Activated naive CD4-positive, alpha-beta T cell treated with anti-CD3 and anti-CD28 coated beads for 36 hours (primary cell): ENCODE data around the gene ECT2L. TPM values are rescaled to one million over a fixed set of nuclear protein-coding genes. Genes with fewer than 3 reads are reported as not detected.

Experiments
- CTCF ChIA-PET: fragments of 350-600 bp; sonication (Branson Sonifier 250); formaldehyde crosslinking; loops from one replicate; lab custom pipeline; 2021; ENCODE audit warnings: antibody characterized with exemption; lab: Charles Lee
- DNase-seq: peaks from one replicate; pipeline ENCODE4 v3.0.0-alpha.2; 2020
- H3K27ac Mint-ChIP-seq: one replicate; pipeline ENCODE4 v1.8.0; 2021; ENCODE audit warnings: mild to moderate bottlenecking, mixed read lengths
- H3K27me3 Mint-ChIP-seq: one replicate; pipeline ENCODE4 v1.8.0; 2021; ENCODE audit warnings: low read depth, mixed read lengths
- H3K36me3 Mint-ChIP-seq: one replicate; pipeline ENCODE4 v1.8.0; 2021; ENCODE audit warnings: low read depth, mixed read lengths
- H3K4me1 Mint-ChIP-seq: one replicate; pipeline ENCODE4 v1.8.0; 2021; ENCODE audit warnings: low read depth, mixed read lengths
- H3K4me3 Mint-ChIP-seq: one replicate; pipeline ENCODE4 v1.8.0; 2021; ENCODE audit warnings: mild to moderate bottlenecking, moderate library complexity, mixed read lengths
- H3K9me3 Mint-ChIP-seq: one replicate; pipeline ENCODE4 v1.8.0; 2021; ENCODE audit warnings: mixed read lengths
- intact Hi-C: fragments of 100-400 bp; cut with micrococcal nuclease; formaldehyde crosslinking; loops from one replicate; pipeline ENCODE4 v1.15.1; 2023
- total RNA-seq, 2 experiments: library from RNA; stranded (reverse); gene quantifications; one replicate each; pipeline ENCODE4 v1.2.3, GENCODE V29; 2021

ECT2L gene
- total RNA-seq, 2 experiments from 2014 or later, result not detected

DNA sequence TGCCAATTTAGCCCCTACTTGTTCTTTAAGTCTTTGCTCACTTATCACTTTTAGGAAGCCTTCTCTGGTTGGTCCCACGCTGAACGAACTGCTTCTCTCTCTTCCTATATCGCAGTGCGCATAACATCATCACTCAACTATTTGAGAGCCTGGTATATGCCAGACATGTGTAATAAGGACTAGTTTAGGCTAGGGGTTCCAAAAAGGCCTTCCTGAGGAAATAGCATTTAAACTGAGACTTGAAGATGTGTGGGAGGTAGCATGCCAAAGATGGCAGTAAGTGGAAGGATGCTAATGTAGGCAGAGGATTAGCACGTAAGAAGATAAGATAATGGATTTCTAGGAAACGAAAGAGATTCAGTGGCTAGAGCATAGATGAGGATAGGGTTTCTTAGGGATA, 17.6 kb upstream of the ECT2L start:
- intact Hi-C loops, result no loop called here
- H3K4me3 Mint-ChIP-seq, result no peak overlapping the region

DNA sequence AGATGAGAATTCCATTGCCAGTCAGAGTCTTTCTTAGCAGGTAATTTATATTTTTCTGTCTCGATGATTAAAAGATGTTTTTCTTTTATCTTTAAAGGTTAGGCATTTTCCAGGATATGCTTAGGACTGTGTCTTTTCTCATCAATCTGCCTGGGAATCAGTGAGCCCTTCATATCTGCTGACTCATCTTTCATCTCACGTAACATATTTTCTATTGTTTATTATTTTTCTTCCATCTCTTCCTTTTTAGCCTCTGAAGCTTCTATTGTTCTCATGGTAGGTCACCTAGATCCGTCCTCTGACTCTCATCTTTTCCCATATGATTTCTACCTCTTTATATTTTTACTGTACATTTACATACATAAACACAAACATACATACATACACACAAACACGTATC, 13.6 kb upstream of the ECT2L start:
- H3K4me3 Mint-ChIP-seq, result no peak overlapping the region
- no peaks in the 10 kb centered on the region for H3K27me3 Mint-ChIP-seq
- H3K4me1 Mint-ChIP-seq, result peaks cover 2% of the 10 kb centered on the region
- intact Hi-C loops, result no loop called here
- no peaks in the 10 kb centered on the region for H3K9me3 Mint-ChIP-seq
- peaks cover 16% of the 10 kb centered on the region for H3K36me3 Mint-ChIP-seq
- CTCF ChIA-PET, result interaction anchor here (0.7 to 0.9 kb wide), 2 partner anchors 9 to 325 kb away, joined by 3 to 4 read pairs; no protein-coding TSS in a partner anchor
- no peak for DNase-seq
- H3K27ac Mint-ChIP-seq, result no peak overlapping the region

More for the DNA sequence above, 17.6 kb upstream of the ECT2L start:
- no peak for DNase-seq
- H3K36me3 Mint-ChIP-seq, result peaks cover 12% of the 10 kb centered on the region
- no peaks in the 10 kb centered on the region for H3K27me3 Mint-ChIP-seq
- CTCF ChIA-PET, result interaction anchor here (0.5 to 0.7 kb wide), 2 partner anchors 10 to 13 kb away, joined by 3 to 6 read pairs; no protein-coding TSS in a partner anchor
- no peaks in the 10 kb centered on the region for H3K9me3 Mint-ChIP-seq
- H3K4me1 Mint-ChIP-seq, result peaks cover 9% of the 10 kb centered on the region
- no peak overlapping the region for H3K27ac Mint-ChIP-seq

DNA sequence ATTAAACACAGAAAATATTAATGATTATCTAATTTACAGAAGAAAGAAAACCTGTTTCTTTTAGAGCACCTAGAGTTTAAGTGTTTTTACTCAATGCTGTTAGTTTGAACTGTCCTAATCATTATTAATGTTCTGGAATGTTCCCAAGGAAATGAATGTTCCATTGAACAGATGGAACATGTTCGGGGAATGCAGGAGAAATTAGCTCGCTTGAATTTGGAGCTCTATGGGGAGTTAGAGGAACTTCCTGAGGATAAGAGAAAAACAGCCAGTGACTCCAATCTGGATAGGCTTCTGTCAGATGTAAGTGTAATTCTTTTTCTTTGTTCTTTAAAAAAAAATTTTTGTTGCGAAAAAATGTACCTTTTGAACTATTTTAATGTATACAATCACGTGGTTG, 10.8 kb upstream of the ECT2L start:
- DNase-seq, result no peak
- Mint-ChIP-seq H3K27me3 (no peaks in the 10 kb centered on the region), H3K4me3 (no peak overlapping the region), H3K27ac (no peak overlapping the region), H3K4me1 (peaks cover 3% of the 10 kb centered on the region), H3K9me3 (no peaks in the 10 kb centered on the region), H3K36me3 (peaks cover 16% of the 10 kb centered on the region)
- CTCF ChIA-PET, result interaction anchor here (0.6 to 0.7 kb wide), 2 partner anchors 28 to 359 kb away, joined by 3 to 4 read pairs; no protein-coding TSS in a partner anchor
- intact Hi-C loops, result no loop called here

DNA sequence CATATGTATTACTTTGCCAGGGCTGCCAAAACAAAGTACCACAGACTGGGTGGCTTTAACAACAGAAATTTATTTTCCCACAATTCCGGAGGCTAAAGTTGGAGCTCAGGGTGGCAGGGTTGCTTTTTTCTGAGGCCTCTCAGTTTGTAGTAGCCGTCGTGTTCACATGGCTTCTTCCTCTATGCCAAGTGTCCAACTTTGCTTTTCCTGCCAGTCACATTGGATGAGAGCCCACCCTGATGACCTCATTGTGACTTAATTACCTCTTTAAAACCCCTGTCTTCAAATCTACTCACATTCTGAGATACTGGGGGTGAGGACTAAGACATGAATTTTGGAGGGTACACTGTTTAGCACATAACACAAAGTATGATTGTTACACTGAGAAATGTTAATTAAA, 9.9 kb upstream of the ECT2L start:
- peaks cover 20% of the 10 kb centered on the region for H3K36me3 Mint-ChIP-seq

DNA sequence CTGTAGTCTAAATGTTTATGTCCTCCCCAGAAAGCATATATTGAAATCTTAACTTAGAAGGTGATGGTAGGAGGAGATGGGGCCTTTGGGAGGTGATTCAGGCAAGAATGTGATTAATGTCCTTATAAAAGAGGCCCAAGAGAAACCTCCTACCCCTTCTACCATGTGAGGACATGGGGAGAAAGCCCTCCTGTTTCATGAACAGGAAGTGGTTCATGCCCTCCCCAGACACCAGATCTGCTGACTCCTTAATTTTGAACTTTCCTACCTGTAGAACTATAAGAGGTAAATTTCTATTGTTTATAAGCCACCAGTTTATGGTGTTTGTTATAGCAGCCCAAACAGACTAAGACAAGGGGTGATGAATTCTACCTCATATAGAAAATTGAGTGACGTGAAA, 8.7 kb upstream of the ECT2L start:
- intact Hi-C loops, result no loop called here
- no peak for DNase-seq
- CTCF ChIA-PET, result no interaction called here
- Mint-ChIP-seq H3K4me1 (peaks cover 3% of the 10 kb centered on the region), H3K36me3 (peaks cover 27% of the 10 kb centered on the region), H3K4me3 (no peak overlapping the region), H3K27ac (no peak overlapping the region), H3K9me3 (no peaks in the 10 kb centered on the region), H3K27me3 (no peaks in the 10 kb centered on the region)

More for the DNA sequence above, 9.9 kb upstream of the ECT2L start:
- Mint-ChIP-seq H3K4me1 (peaks cover 3% of the 10 kb centered on the region), H3K4me3 (no peak overlapping the region), H3K27ac (no peak overlapping the region), H3K9me3 (no peaks in the 10 kb centered on the region), H3K27me3 (no peaks in the 10 kb centered on the region)
- CTCF ChIA-PET, result no interaction called here
- intact Hi-C loops, result no loop called here
- DNase-seq, result no peak

DNA sequence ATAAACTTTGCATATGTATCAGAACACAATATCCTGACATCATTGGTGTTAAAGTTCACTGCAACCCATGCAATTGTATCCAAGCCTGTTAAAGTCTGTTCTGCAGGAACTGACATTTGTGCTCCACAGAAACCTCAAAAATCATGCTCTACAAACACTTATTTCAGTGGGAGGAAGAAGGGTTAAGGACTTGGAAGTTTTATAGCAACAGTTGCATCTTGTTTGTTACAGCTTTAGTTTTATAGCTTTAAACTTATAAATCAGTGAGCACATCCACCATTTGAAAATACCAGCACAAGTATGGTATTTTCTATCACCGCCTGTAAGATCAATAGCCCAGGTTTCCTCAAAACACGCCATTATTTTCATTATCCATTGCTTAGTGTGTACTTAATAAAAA, 884 bp downstream of the ECT2L start:
- Mint-ChIP-seq H3K4me1 (no peaks in the 10 kb centered on the region), H3K27me3 (peaks cover 17% of the 10 kb centered on the region), H3K4me3 (no peak overlapping the region), H3K27ac (no peak overlapping the region), H3K9me3 (no peaks in the 10 kb centered on the region), H3K36me3 (peaks cover 7% of the 10 kb centered on the region)
- CTCF ChIA-PET, result no interaction called here
- DNase-seq, result no peak
- intact Hi-C loops, result no loop called here

DNA sequence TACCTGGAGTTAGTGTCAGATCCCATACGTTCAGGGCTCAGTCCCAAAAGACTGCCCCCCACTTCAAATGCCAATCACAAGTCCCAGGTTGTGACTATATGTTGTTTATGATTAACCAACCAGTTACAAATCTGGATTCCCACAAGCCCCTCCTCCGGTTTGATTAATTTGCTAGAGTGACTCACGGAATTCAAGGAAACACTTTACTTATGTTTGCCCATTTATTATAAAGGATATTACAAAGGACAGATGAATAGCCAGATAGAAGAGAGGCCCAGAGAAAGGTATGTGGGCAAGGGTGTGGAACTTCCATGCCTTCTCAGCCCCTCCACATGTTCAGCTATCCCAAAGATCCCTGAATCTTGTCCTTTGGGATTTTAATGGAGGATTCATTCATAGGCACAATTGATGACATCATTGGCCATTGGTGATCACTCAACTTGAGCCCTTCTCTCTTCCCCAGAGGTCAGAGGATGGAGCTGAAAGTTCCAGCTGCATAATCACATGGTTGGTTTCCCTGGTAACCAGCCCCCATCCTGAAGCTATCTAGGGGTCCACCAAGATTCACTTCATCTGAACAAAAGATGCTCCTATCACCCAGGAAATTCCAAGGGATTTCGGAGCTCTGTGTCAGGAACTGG, 2.0 kb downstream of the ECT2L start:
- Mint-ChIP-seq H3K27me3 (peaks cover 17% of the 10 kb centered on the region), H3K9me3 (no peaks in the 10 kb centered on the region), H3K27ac (no peak overlapping the region), H3K36me3 (peaks cover under 1% of the 10 kb centered on the region), H3K4me1 (no peaks in the 10 kb centered on the region), H3K4me3 (no peak overlapping the region)
- DNase-seq, result no peak
- intact Hi-C loops, result no loop called here
- CTCF ChIA-PET, result no interaction called here

DNA sequence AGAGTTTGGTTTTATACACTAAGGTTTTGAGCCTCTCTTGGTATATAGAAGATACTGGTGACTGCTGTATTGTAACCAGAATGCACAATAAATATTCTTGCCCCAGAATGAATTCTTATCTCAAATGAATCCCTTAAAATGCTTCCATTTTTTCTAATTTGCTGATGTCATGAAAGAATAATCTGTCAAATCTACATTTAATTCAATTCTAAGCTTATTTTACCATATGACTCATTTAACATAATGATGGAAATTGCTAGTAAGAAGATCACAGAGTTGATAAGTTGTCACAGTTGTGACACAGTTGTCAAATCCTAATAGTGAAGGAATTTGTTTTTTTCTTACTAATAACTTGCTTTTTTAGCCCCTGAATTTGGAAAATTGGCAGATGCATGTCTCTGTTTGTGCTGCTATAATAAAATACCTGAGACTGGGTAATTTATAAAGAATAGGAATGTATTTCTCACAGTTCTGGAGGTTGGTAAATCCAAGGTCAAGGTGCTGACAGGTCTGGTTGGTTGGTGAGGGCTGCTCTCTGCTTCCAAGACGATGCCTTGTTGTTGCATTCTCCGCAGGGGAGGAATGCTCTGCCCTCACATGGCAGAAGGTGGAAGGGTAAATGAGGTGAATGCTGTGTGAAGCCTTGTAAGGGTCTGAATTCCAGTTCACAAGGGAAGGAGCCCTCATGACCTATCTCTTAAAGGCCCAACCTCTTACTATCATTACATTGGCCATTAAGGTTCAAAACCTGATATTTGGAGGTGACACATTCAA, 4.7 kb downstream of the ECT2L start:
- Mint-ChIP-seq H3K27ac (no peak overlapping the region), H3K36me3 (no peaks in the 10 kb centered on the region), H3K9me3 (no peaks in the 10 kb centered on the region), H3K4me3 (no peak overlapping the region), H3K4me1 (no peaks in the 10 kb centered on the region), H3K27me3 (peaks cover 16% of the 10 kb centered on the region)
- DNase-seq, result no peak
- CTCF ChIA-PET, result no interaction called here
- intact Hi-C loops, result no loop called here

DNA sequence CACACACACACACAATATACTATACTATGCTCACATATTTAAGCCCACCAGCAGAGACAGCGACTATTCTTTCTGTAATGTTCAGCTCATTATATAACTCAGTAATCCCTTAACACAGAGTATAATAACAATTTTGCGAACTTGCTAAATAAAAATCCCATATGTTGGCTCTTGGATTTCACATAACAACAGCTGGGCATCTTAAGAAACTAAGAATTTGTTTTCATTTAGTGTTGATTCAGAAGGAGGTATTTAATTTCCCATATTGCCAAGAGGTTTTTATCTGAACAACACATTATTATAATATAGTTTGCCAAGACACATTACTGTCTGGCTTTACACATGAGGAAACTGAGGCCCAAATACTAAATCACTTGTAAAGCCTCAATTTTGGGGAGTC, 7.4 kb downstream of the ECT2L start:
- H3K9me3 Mint-ChIP-seq, result no peaks in the 10 kb centered on the region
- H3K36me3 Mint-ChIP-seq, result no peaks in the 10 kb centered on the region
- no peak for DNase-seq
- no peak overlapping the region for H3K4me3 Mint-ChIP-seq
- CTCF ChIA-PET, result interaction anchor here (0.6 kb wide), 1 partner anchor 129 kb away, joined by 3 read pairs; no protein-coding TSS in a partner anchor
- no peak overlapping the region for H3K27ac Mint-ChIP-seq
- intact Hi-C loops, result no loop called here
- H3K4me1 Mint-ChIP-seq, result no peaks in the 10 kb centered on the region
- peaks cover 4% of the 10 kb centered on the region for H3K27me3 Mint-ChIP-seq

DNA sequence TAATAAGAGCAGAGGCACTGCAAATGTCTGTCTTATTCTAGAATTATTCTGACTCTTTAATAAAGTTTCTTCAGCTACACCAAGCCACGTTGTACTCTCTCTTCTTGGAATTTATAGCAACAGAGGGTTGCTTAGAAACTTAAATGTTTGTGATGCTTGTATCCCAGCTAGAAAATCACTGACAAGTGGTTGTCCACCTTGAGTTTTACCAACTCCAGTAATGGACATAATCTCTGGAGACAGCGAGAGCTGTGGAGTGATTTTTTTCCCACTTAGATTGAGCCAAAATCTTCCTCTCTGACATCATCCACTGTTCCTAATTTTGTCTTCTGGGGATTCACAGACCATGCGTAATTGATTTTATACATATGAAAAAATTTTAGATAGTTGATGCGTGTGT, 8.0 kb downstream of the ECT2L start:
- Mint-ChIP-seq H3K27ac (no peak overlapping the region), H3K36me3 (no peaks in the 10 kb centered on the region), H3K27me3 (peaks cover 4% of the 10 kb centered on the region), H3K4me3 (no peak overlapping the region), H3K9me3 (no peaks in the 10 kb centered on the region), H3K4me1 (no peaks in the 10 kb centered on the region)
- CTCF ChIA-PET, result interaction anchor here (1.2 kb wide), 1 partner anchor 12 kb away, joined by 3 read pairs; no protein-coding TSS in a partner anchor
- no peak for DNase-seq
- intact Hi-C loops, result no loop called here

DNA sequence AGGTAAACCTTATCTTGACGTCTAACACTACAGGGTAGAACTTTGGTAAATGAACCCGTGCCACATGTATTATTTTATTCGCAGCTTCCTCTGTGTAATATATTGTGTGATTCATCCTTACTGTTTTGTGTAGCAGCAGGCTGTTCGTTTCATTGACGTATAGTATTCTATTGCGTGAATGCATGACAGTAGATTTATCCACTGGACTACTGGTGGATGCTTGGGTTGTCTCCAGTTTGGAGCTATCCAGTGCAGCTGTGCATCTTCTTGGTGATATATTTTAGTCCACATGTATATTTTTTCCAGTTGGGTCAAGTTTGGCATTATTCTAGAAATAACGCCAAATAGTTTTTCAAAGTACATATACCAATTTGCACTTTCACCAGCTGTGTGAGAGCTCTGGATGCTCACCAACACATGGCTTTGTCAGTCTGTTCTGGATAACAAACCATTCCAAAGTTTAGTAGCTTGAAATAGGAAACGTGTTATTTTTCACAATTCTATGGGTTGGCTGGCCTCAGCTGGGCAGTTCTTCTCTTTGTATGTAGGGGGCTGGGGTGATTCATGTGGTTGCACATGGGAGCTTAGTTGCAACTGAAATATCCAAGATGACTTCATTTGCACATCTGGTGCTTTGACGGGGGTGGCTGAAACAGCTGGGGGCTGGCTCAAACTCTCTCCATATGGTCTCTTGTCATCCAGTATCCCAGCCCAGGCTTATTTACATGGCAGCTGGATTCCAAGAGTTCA, 9.3 kb downstream of the ECT2L start:
- no peaks in the 10 kb centered on the region for H3K9me3 Mint-ChIP-seq

DNA sequence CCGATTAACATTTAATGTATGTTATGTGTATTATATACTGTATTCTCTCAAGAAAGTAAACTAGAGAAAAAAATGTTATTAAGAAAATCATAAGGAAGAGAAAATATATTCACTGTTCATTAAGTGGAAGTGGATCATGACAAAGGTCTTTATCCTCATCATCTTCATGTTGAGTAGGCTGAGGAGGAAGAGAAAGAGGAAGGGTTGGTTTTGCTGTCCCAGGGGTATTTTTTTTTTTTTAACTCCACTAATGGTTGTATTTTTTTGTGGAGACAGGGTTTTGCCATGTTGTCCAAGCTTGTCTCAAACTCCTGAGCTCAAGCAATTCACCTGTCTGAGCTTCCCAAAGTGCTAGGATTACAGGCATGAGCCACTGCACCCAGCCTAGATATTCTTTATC, 11.0 kb downstream of the ECT2L start:
- CTCF ChIA-PET, result interaction anchor here (0.6 to 1.2 kb wide), 4 partner anchors 8 to 563 kb away, joined by 3 to 4 read pairs (median 4); no protein-coding TSS in a partner anchor
- H3K27ac Mint-ChIP-seq, result no peak overlapping the region
- intact Hi-C loops, result no loop called here

More for the DNA sequence above, 9.3 kb downstream of the ECT2L start:
- Mint-ChIP-seq H3K27me3 (peaks cover 4% of the 10 kb centered on the region), H3K4me3 (no peak overlapping the region), H3K27ac (no peak overlapping the region), H3K36me3 (no peaks in the 10 kb centered on the region), H3K4me1 (no peaks in the 10 kb centered on the region)
- no peak for DNase-seq
- intact Hi-C loops, result no loop called here
- CTCF ChIA-PET, result interaction anchor here (1.2 kb wide), 1 partner anchor 11 kb away, joined by 3 read pairs; no protein-coding TSS in a partner anchor

More for the DNA sequence above, 11.0 kb downstream of the ECT2L start:
- Mint-ChIP-seq H3K9me3 (no peaks in the 10 kb centered on the region), H3K27me3 (peaks cover 4% of the 10 kb centered on the region), H3K4me1 (no peaks in the 10 kb centered on the region), H3K36me3 (no peaks in the 10 kb centered on the region), H3K4me3 (no peak overlapping the region)
- no peak for DNase-seq
